ENCODE data around the gene BTBD9. TPM values are rescaled to one million over a fixed set of nuclear protein-coding genes. Genes with fewer than 3 reads are reported as not detected.

BTBD9 gene
- total RNA-seq, 3 donors from 2014 or later, result 12.8 to 25.5 (median 19.0) TPM

- Histone ChIP-seq H3K4me1 (no peaks in the 10 kb centered on the region), H3K27ac (no peak overlapping the region), H3K9me3 (no peaks in the 10 kb centered on the region), H3K4me3 (no peak overlapping the region), H3K27me3 (no peaks in the 10 kb centered on the region), H3K36me3 (no peaks in the 10 kb centered on the region)
- DNase-seq (ENCODE audit: low spot score in 2 of 2), result no peak
- intact Hi-C loops (cut with DNase I; ENCODE audit: low total_unique reads), result no loop called here
- TF ChIP-seq CTCF (IDR thresholded peaks at IDR 0.05), result no peak
- no peak for TF ChIP-seq POLR2AphosphoS5 (IDR thresholded peaks at IDR 0.05)
- TF ChIP-seq POLR2A (IDR thresholded peaks at IDR 0.05), result no peak
Observed at GRCh38 chr6:38119516-38119915, 520.2 kb downstream of the BTBD9 start.

GRCh38 chr6:38118791-38119365 lies 520.9 kb downstream of the BTBD9 start:
- TF ChIP-seq POLR2AphosphoS5 (IDR thresholded peaks at IDR 0.05), result no peak
- no peak for TF ChIP-seq CTCF (IDR thresholded peaks at IDR 0.05)
- TF ChIP-seq POLR2A (IDR thresholded peaks at IDR 0.05), result no peak
- DNase-seq (ENCODE audit: low spot score in 2 of 2), result no peak
- no peaks in the 10 kb centered on the region for H3K27me3 ChIP-seq
- H3K4me3 ChIP-seq, result no peak overlapping the region
- no peaks in the 10 kb centered on the region for H3K9me3 ChIP-seq
- H3K36me3 ChIP-seq, result no peaks in the 10 kb centered on the region
- H3K27ac ChIP-seq, result no peak overlapping the region
- intact Hi-C loops (cut with DNase I; ENCODE audit: low total_unique reads), result no loop called here
- H3K4me1 ChIP-seq, result no peaks in the 10 kb centered on the region

Other genes starting within 250 kb of the BTBD9 start
- 100 to 1,000 TPM in 1 of 3 donors, 10 to 100 TPM in 2; 59.0 to 113 (median 79.3) TPM for gene GLO1, start 63.2 kb upstream of the BTBD9 start, total RNA-seq
- under 1 TPM in 2 of 3 donors, not detected in 1; under 0.01 TPM for gene DNAH8, start 75.4 kb upstream of the BTBD9 start, total RNA-seq